GM18498 (cell line): ENCODE data around the gene APOA1.

Source experiments
- ATAC-seq: cut with Tn5 transposase; IDR thresholded peaks from one replicate; pipeline ENCODE4 v1.9.1; 2021; ENCODE audit warnings: mild to moderate bottlenecking, moderate library complexity; ENCODE audit not compliant: unreplicated experiment

Gene APOA1

GRCh38 chr11:116791002-116791812 is 46.2 kb downstream of the APOA1 start:
- ATAC-seq: no peak

- ATAC-seq: no peak
These were observed 47.0 kb downstream of the APOA1 start for GRCh38 chr11:116790167-116791001.

- no peak for ATAC-seq
These were observed 48.4 kb downstream of the APOA1 start for GRCh38 chr11:116788975-116789374.

- no peak for ATAC-seq
These were observed 48.9 kb downstream of the APOA1 start for GRCh38 chr11:116788534-116788933.

- peak; percentile 87 for ATAC-seq
These were observed 49.5 kb downstream of the APOA1 start, which contains the start of gene ZPR1 for GRCh38 chr11:116787786-116788486. ZPR1 (minus strand) TSS chr11:116788023; CDS start chr11:116787990, 33 bp downstream.

GRCh38 chr11:116787436-116787785 is 50.0 kb downstream of the APOA1 start:
- ATAC-seq: no peak

GRCh38 chr11:116786966-116787365 is 50.5 kb downstream of the APOA1 start:
- no peak for ATAC-seq

- ATAC-seq: no peak
These were observed 51.1 kb downstream of the APOA1 start for GRCh38 chr11:116786326-116786725.
